Measurements from ENCODE around the gene FAIM2.

FAIM2 gene

GRCh38 chr12:49842519-49843352, 61.0 kb downstream of the FAIM2 start, which contains the start of gene BCDIN3D:
Gene BCDIN3D, minus strand, starts transcription at chr12:49843106. Its CDS starts 19 bp downstream, at chr12:49843087.
- no peaks in the 10 kb centered on the region for H3K27me3 ChIP-seq (replicated peaks; ENCODE audit: control insufficient read depth, insufficient read depth, low read length)
- no peak for TF ChIP-seq CTCF (IDR thresholded peaks at IDR 0.05; ENCODE audit: insufficient read depth, low read length, poor library complexity, severe bottlenecking)
- peak within 1 kb of the TSS; percentile 89 for H3K4me3 ChIP-seq (replicated peaks; ENCODE audit: low read depth, low read length)
- peaks cover 1% of the 10 kb centered on the region for H3K36me3 ChIP-seq (ENCODE audit: control insufficient read depth, insufficient read depth, low read length)
- DNase-seq (ENCODE audit: extremely low read depth, insufficient read length): peak; percentile 92

GRCh38 chr12:49838973-49839633, 64.6 kb downstream of the FAIM2 start:
- Histone ChIP-seq H3K4me3 (replicated peaks; ENCODE audit: low read depth, low read length) (no peak overlapping the region), H3K36me3 (ENCODE audit: control insufficient read depth, insufficient read depth, low read length) (peaks cover 1% of the 10 kb centered on the region), H3K27me3 (replicated peaks; ENCODE audit: control insufficient read depth, insufficient read depth, low read length) (no peaks in the 10 kb centered on the region)
- peak; percentile 71 for TF ChIP-seq CTCF (IDR thresholded peaks at IDR 0.05; ENCODE audit: insufficient read depth, low read length, poor library complexity, severe bottlenecking)
- DNase-seq (ENCODE audit: extremely low read depth, insufficient read length): no peak

- DNase-seq (ENCODE audit: extremely low read depth, insufficient read length): no peak
- Histone ChIP-seq H3K4me3 (replicated peaks; ENCODE audit: low read depth, low read length) (no peak overlapping the region), H3K27me3 (replicated peaks; ENCODE audit: control insufficient read depth, insufficient read depth, low read length) (no peaks in the 10 kb centered on the region), H3K36me3 (ENCODE audit: control insufficient read depth, insufficient read depth, low read length) (no peaks in the 10 kb centered on the region; the same call in none of the 2 replicates)
- TF ChIP-seq CTCF (IDR thresholded peaks at IDR 0.05; ENCODE audit: insufficient read depth, low read length, poor library complexity, severe bottlenecking): no peak
Measured at GRCh38 chr12:49832836-49833421, 70.8 kb downstream of the FAIM2 start.

- H3K4me3 ChIP-seq (replicated peaks; ENCODE audit: low read depth, low read length): no peak overlapping the region
- H3K27me3 ChIP-seq (replicated peaks; ENCODE audit: control insufficient read depth, insufficient read depth, low read length): no peaks in the 10 kb centered on the region
- no peaks in the 10 kb centered on the region for H3K36me3 ChIP-seq (ENCODE audit: control insufficient read depth, insufficient read depth, low read length)
- TF ChIP-seq CTCF (IDR thresholded peaks at IDR 0.05; ENCODE audit: insufficient read depth, low read length, poor library complexity, severe bottlenecking): no peak
- no peak for DNase-seq (ENCODE audit: extremely low read depth, insufficient read length)
Measured at GRCh38 chr12:49831717-49832116, 72.0 kb downstream of the FAIM2 start.

GRCh38 chr12:49828133-49829091, 75.3 kb downstream of the FAIM2 start, which contains the start of gene NCKAP5L:
Gene NCKAP5L, minus strand, starts transcription at chr12:49828413. Its CDS starts 24,369 bp downstream, at chr12:49804044.
- Histone ChIP-seq H3K27me3 (replicated peaks; ENCODE audit: control insufficient read depth, insufficient read depth, low read length) (no peaks in the 10 kb centered on the region), H3K4me3 (replicated peaks; ENCODE audit: low read depth, low read length) (peak within 1 kb of the TSS; percentile 85), H3K36me3 (ENCODE audit: control insufficient read depth, insufficient read depth, low read length) (no peaks in the 10 kb centered on the region)
- TF ChIP-seq CTCF (IDR thresholded peaks at IDR 0.05; ENCODE audit: insufficient read depth, low read length, poor library complexity, severe bottlenecking): no peak
- DNase-seq (ENCODE audit: extremely low read depth, insufficient read length): peak; percentile 96

Data from GM06990 (cell line).